NCI-H526 (cell line): Measurements from ENCODE around the gene CCDC8.
"Not testable (repeated sequence)": the region's sequence is repeated elsewhere in the genome, so short reads cannot be mapped to it uniquely, and the experiment has no call there.

Experiments used
- DNase-seq, 2 experiments: peaks; one replicate each; lab custom pipeline; 2025; lab: John Stamatoyannopoulos, UW

The CCDC8 gene, protein sequence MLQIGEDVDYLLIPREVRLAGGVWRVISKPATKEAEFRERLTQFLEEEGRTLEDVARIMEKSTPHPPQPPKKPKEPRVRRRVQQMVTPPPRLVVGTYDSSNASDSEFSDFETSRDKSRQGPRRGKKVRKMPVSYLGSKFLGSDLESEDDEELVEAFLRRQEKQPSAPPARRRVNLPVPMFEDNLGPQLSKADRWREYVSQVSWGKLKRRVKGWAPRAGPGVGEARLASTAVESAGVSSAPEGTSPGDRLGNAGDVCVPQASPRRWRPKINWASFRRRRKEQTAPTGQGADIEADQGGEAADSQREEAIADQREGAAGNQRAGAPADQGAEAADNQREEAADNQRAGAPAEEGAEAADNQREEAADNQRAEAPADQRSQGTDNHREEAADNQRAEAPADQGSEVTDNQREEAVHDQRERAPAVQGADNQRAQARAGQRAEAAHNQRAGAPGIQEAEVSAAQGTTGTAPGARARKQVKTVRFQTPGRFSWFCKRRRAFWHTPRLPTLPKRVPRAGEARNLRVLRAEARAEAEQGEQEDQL

DNA sequence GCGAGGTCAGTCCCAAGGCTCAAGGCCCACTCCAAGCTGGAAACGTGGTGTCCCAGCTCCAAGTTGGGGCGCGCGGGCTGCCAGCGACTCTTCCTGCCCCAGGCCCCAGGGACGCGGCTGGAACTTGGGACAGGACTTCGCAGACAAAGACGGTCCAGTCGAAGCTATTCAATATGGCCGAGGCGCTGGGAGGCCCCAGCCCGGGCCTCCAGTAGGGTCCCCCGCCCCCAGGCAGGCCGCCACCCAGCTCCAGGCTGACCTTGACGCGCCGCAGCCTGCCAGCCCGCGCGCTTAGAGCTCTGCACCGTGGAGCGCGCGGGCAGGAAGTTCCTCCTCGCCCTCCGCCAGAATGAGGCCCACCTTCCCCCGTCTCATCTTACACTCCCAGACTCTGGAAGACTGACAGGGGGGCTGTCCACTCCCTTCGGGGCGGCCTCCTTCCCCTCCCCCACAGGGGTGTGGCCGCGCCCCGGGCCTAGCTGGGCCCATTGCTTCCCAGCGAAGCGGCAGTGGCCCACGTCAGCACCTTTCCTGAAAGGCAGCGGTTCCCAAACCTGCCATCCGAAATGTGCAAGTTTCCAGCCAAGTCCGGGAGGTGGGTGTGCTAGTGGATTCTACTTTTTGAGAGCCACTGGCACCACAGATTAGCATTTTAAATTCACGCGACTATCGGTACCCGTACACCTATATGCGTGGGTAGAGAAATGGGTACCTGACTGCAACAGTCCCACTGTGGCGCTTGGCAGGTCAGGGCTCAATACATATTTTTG is at the start of gene CCDC8:
CCDC8 (minus strand) TSS at position 303 of the 770 bp plus-strand sequence. CDS start 754 bp downstream, outside the sequence.
- DNase-seq = peak; percentile 86 to 94

DNA sequence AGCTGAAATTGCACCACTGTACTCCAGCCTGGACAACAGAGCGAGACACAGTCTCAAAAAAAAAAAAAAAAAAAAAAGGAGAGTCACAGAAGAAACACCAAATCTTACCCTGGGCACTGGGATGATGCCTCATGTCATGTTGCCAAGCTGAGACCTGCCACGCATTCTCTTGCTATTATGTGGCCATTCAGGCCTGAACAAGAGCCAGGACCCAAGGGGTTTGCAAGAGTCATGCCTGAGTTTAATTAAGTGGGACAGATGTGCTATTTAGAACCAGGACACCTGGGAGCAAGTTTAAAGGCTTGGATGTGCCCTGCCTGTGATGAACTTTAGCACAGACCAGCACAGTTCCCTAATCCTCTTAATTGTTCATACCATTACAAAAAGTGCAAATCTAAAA is 48.2 kb upstream of the CCDC8 start:
- DNase-seq = no peak

DNA sequence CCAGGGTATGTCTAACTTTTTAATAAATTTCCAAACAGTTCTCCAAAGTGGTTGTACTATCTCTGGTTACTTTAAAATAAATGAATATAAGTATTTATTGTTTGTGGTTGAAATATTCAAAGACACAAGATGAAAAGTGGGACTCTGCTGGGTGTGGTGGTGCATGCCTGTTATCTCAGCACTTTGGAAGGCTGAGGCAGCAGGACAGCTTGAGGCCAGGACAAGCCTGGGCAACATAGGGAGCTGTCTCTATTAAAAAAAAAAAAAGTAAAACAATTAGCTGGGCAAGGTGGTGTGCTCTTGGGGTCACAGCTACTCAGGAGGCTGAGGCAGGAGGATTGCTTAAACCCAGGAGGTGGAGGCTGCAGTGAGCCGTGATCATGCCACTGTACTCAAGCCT is 47.6 kb upstream of the CCDC8 start:
- DNase-seq = no peak

DNA sequence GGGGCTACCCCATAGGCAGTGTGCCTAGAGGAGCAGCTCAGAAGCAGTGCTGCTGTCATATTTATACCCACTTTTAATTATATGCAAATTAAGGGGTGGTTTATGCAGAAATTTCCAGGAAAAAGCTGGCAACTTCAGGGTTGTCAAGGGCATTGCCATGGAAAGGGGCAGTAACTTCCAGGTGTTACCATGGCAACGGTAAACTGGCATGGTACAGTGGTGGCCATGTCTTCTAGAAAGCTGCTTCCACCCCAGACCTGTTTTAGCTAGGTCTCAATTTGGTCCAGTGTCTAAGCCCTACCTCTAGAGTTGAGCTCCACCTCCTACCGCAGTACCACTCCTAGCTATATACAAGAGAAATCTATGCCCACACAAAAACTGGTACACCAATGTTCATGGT is 46.7 kb upstream of the CCDC8 start:
- DNase-seq = peak in 1 of 2 experiments; percentile 9

DNA sequence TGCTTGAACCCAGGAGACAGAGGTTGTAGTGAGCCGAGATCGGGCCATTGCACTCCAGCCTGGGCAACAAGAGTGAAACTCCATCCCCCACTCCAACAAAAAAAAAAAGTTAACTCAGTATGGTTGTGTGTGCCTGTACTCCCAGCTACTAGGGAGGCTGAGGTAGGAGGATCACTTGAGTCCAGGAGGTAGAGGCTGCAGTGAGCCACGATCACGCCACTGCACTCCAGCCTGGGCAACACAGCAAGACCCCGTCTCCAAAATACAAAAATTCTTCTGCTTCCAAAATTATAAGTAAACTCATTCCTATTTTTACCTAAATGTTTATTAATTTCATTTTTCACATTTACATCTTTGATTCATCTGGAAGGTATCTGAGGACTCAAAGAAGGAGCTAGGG is 43.6 kb upstream of the CCDC8 start:
- no peak for DNase-seq

DNA sequence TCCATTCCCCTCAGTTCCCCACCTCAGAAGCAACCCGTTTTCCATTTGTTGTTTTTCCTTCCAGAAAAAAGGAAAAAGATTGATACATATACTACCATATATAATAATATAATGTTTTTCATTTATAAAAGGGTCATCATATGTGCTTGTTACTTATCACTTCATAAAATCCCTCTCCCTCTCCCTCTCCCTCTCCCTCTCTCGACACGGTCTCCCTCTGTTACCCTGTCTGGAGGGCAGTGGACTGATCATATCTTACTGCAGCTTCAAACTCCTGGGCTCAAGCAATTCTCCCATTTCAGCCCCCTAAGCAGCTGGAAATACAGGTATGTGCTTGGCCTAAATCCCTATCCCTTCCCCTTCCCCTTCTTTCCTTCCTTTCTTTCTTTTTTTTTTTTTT is 40.9 kb upstream of the CCDC8 start:
- DNase-seq = no peak

DNA sequence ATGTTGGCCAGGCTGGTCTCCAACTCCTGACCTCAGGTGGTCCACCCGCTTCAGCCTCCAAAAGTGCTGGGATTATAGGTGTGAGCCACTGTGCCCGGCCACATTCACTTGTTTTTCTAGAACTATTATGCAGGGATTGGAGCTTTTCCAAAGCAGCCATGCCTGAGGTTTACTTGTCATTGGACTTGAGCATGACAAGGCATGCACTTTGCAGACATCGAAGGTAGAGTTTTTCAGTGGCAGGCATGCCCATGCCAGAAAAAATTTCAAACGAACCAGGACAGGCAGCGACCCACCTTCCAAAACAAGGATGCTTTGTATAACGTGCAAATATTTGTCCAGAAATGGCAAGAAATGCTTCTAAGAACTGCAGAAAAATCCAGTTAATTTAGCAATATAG is 40.3 kb upstream of the CCDC8 start:
- DNase-seq = no peak

DNA sequence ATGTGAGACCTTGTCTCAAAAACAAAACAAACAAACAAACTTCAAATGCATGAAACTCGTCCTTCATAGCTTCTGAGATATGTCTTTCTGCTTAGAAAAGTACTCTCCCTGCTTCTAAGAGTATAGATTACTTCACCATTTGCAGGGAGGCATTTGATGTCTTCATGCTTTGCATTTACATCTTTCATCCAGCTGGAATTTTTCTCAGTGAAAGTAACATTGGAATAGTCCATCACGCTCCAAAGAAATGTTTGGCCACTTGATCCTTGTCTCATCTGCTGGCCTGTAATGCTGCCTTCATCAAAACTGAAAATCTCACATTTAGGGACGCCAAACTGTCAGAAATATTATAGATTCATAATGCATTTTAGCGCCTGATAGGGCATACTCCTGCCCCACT is 38.8 kb upstream of the CCDC8 start:
- DNase-seq = no peak

DNA sequence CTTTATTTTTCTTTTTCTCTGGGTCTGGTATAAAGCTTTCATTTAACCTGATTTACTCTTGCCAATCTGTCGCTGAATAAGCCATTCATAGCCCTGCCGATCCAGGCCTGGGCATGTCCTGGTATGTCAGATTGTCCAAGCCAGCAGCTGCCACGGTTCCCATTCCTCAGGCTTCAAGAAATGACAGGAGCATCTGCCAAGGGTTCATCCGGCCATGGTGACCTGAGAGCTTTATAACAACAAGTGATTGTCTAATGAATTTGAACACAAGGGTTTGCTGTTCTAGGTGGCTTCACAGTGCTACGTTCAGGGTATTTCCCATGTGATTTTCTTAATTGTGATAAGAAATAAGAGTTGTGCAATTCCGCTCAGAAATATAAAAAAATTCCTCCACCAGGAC is 38.0 kb upstream of the CCDC8 start:
- DNase-seq = no peak

DNA sequence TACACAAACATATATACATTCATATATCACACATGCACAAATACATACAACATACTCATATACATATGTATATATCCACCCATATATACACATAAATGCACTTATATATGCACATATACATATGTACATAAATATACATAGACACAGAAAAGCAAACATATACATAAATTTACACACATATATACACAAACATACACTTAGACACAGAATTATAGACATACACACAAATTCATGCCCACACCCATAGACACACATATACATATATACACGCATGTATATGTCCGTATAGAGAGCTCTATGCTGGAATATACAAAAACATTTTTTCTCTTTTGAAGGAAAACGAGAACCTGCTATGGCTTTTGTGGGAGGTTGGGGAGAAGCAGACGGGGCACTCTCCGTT is 37.4 kb upstream of the CCDC8 start:
- DNase-seq = no peak

DNA sequence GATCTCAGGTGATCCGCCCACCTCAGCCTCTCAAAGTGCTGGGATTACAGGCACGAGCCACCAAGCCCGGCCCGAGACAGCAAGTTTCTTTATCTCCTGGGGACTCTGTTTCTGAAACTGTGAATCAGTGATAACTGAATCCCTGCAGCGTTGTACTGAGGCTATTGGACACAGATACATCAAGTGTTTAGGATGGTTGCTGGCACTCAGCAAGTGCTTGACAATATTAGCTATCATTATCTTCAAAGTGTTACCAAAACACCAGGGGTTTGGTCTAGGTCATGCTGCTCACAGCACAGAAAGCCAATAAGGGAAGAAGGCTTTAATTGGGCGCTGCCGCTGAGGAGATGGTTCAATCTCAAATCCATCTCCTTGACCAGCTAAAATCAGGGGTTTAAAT is 35.9 kb upstream of the CCDC8 start:
- no peak for DNase-seq

DNA sequence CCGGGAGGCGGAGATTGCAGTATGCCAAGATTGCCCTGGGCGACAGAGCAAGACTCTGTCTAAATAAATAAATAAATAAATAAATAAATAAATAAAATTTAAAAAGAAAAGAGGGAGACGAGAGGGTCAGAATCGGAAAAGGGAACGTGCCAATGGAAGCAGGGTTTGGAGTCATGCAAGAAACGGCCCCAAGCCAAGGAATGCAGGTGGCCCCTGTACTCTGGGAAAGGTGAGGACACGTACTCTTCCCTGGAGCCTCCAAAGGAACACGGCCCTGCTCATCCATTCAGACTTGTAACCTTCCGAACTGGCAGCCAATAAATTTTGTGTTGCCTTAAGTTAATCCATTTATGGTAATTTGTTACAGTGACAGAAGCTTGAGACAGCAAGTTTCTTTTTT is 35.2 kb upstream of the CCDC8 start:
- no peak for DNase-seq

DNA sequence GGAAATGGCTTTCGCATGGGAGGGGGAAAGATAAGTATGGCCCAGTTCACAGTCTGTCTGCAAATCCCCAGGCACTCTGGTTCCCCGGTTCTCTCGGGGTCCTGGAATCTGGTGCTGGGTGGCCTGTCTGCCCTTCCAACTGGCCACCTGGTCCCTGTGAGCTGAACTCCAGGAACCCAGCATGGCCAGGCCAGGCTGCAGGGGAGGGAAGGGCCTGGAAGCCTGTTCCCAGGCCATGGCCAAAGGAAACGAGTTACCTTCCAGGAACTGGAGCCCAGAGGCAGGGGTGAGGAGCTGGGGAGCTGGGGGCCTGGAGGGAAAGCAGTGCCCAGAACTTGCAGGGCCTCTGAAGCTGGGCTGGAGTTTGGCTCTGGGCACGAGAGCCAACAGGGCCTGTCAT is 34.5 kb upstream of the CCDC8 start:
- no peak for DNase-seq

DNA sequence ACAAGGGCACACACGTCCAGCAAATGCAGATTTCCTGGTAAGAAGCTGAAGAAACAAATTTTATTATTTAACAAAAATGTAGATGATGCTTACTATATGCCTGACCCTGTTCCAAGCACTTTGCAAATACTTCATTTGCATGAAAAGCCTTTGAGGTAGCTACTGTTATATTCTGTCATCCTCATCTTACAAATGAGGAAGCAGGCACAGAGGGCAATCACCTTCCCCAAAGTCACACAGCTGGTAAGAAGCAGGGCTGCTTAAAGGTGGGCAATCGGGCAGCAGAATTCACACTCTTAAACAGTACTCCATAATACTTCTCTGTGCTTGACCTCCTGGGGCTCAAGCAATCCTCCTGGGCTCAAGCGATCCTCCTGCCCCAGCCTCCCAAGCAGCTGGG is 33.6 kb upstream of the CCDC8 start:
- no peak for DNase-seq

DNA sequence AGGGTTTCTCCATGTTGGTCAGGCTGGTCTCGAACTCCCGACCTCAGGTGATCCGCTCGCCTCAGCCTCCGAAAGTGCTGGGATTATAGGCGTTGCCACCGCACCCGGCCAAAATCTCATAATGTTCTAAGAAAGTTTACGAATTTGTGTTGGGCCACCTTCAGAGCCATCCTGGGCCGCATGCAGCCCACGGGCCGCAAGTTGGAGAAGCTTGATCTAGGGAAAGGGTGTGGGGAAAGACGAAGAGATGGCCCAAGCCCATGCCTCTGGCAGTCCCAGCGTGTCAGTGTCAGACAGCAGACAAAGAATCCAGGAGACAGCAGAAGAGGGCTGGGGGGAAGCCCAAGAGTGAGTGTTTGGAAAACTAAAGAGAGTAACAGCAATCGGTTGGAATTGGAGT is 32.7 kb upstream of the CCDC8 start:
- no peak for DNase-seq

DNA sequence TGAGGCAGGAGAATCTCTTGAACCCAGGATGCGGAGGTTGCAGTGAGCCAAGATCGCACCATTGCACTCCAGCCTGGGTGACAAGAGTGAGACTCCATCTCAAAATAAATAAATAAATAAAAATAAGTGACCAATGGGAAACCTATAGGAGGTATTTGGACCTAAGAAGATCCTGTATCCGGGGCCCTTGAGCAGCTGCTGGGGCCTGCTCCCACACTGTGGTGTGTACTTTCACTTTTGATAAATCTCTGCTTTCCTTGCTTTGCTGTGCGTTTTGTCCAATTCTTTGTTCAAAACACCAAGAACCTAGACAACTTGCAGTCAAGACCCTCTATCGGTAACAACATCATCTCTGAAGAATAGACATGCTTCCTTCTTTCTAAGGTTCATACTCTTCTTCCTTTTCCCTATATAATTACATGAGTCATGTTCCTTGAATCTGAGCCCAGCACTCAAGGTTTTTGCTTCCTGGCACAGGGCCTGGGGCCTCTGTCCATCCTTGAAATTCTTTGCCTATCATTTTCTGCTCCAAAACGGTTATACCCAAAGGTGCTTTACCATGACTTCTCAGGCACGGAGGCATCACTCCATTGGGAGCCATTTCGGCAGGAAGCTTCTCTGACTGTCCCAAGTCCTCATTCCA is 29.6 kb upstream of the CCDC8 start:
- DNase-seq = no peak

DNA sequence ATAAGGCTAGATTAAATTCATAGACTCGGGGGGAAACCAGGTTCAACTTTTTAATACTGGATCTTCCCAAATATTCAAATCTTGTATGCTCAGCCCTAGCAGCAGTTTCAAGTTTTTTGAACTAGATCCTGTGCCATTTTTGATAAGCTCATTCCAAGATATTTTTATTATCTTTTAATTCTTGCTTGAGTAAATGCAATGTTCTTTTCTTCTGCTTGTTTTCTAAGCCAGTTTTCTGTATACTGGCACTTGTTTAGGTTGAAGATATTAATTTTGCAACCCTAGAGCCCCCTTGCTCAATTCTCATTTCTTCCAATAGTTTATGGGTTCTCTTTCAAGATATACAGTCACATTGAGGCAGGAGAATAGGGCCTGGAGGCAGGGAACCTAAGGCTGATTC is 28.5 kb upstream of the CCDC8 start:
- DNase-seq = no peak

DNA sequence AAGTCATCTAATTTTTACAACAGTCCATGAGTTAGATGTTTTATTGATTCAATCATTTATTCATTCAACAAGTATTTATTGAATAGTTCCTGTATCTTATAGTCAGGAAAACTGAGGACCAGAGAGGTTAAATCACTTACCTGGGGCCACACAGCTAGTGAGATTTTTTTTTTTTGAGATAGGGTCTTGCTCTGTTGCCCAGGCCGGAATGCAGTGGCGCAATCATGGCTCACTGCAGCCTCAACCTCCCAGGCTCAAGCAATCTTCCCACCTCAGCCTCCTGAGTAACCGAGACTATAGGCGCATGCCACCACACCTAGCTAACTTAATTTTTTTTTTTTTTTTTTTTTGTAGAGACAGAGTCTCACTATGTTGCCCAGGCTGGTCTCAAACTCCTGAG is 22.3 kb upstream of the CCDC8 start:
- DNase-seq = not testable (repeated sequence)

DNA sequence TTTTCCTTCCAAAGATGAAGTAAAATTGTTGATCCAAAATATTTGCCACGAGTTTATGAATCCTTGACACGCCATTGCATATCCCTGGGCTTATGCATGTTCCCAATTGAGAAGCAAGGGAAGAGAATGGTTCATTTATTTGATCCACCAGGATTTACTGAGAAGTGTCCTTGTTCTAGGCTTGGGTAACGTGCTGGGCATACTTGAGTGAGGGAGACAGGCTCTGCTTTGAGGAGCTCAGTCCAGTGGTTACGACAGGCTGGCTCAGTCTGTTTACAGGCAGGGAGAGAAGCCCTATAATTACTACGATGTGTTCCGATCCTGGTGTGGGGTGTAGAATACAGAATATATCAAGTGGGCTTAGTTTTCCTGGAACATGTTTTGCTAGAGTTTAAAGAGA is 21.6 kb upstream of the CCDC8 start:
- no peak for DNase-seq

DNA sequence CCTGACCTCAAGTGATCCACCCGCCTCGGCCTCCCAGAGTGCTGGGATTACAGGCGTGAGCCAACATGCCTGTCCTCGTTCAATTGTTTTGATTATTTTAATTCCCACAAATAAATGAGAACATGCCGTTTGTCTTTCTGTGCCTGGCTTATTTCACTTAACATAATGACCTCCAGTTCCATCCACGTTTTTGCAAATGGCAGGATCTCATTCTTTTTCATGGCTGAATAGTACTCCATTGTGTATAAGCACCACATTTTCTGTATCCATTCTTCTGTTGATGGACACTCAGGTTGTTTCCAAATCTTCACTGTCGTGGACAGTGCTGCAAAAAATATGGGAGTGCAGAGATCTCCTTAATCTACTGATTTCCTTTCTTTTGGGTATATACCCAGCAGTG is 20.1 kb upstream of the CCDC8 start:
- DNase-seq = not testable (repeated sequence)

DNA sequence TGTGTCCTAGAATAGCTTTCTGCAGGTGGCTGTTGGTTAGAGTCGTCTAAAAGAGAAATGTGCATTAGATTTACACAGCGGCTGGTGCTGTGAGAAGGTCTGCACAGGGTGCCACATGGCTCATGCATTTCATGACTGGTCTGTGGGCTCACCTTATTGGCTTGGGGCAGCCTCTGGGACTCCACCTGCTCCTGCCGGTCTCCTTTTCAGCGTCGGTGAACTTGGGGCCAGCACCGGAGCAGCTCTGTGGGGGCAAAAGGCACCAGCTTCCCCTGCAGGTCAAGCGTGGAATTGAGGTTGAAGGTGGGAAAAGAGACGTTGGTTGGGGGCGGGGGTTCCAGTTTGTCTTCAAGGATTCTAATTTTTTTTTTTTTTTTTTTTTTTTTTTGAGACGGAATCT is 18.5 kb upstream of the CCDC8 start:
- peak in 1 of 2 experiments; percentile 11 for DNase-seq

DNA sequence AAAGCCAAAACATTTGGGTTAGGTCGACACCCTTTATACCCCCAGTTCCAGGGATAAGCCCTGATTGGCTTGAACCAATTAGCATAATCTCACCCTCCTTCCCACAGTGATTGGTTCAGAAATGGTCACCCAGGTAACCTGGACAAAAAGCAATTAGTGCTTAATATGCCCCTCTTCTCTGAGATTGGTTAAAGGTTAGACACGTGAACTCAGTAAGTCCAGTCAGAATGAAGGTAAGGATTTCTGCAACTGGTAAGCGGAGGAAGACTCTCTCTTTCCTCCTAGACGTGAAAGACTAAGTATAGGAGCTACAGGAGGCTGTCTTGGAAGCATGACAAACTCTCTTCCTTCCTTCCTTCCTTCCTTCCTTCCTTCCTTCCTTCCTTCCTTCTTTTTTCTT is 16.6 kb upstream of the CCDC8 start:
- DNase-seq = no peak
